GM20000 (cell line): ENCODE data around the gene C2CD2.

ENCODE experiments used
- DNase-seq: peaks from one replicate; pipeline ENCODE4 v3.0.0; 2012; ENCODE audit warnings: low spot score
- CTCF ChIP-seq: IDR thresholded peaks from 2 replicates; pipeline ENCODE4 v1.5.1; 2012; ENCODE audit warnings: mild to moderate bottlenecking, control low read depth; ENCODE audit errors: extremely low read depth, missing control alignments

The C2CD2 gene

GRCh38 chr21:41887667-41888066 is 66.2 kb downstream of the C2CD2 start:
- DNase-seq, result no peak
- no peak for TF ChIP-seq CTCF

GRCh38 chr21:41886328-41886727 is 67.5 kb downstream of the C2CD2 start:
- TF ChIP-seq CTCF, result no peak
- no peak for DNase-seq

DNA sequence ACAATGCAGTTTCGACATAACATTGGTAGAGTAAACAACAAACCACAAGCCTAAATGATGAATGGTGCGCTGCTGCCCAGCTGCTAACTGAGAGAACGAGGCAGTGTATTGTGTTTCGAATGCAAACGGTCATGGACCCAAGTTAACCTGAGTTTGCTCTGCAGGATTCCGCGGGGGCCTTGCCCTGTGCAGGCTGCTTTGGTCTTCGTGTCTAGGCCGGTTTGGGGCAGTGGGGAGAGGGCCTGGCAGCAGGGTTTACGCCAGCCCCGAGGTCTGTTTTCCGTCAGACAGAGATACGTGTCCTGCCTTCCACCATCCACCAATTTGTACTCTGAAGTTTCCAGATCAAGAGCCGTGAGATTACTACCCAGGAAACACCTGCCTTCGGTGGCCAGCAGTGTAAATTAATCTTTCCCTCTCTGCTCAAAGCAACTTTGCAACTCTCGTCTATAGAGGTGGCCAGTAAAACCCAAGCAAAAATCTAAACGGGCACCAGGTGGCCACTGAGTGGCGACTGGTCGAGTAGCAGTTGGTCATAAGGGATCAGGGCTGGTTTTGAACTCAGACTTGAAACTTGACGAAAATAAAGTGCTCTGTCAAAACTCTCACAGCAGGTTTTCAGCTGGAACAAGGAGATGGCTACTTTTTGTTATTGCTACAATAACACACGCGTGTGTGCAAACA is 68.3 kb downstream of the C2CD2 start:
- no peak for TF ChIP-seq CTCF
- no peak for DNase-seq

GRCh38 chr21:41884501-41885030 is 69.3 kb downstream of the C2CD2 start:
- no peak for TF ChIP-seq CTCF
- DNase-seq, result no peak

DNA sequence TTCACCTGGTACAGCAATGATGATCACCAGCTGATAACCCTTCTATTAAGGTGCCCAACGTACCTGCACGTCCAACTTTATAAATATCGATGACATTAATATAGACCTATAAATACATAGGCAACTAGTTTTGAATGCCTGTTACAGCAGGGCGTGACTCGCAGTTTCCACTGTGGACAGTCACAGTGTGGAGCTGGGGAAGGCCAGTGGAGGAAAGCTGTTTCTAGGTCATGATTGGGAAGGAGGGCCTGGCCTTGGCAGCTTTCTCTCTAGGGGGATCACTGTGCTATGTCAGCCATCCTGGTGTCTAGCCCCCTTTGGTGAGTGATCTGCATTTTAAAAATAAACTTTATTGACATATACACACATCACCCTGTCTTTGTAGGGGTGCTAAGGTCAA is 70.2 kb downstream of the C2CD2 start:
- no peak for DNase-seq
- TF ChIP-seq CTCF, result no peak

DNA sequence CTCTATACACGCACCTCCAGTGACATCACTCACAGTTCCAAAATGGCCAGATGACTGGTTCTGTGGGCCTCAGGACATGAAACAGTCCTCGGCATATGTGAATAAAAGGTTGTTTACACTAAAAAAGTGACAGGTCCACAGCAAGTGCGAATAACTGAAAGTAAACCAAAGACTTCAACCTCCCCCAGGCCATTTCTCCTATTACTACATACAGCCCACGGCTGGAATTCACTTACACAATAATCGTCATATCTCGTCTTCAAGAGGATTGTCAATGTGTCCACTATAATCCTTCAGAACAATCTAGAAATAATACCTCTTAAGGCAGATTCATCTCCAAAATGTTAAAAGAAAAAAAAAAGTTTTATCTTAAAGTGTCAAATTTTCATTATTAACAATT is 72.8 kb downstream of the C2CD2 start:
- no peak for DNase-seq
- TF ChIP-seq CTCF, result no peak

DNA sequence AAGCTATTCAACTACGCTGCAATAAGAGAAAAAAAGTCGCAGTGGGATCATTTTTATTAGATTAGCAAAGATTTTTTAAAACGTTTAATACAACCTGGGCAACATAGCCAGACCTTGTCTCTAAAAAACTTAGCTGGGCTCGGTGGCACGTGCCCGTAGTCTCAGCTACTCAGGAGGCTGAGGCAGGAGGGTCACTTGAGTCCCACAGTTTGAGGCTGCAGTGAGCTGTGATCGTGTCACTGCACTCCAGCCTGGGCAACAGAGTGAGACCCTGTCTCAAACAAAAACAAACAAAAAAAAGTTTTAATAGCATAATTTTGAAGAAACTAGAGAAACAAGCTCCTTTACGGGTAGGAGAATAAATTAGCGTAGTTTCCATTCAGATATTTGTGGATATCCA is 73.7 kb downstream of the C2CD2 start:
- DNase-seq, result no peak
- TF ChIP-seq CTCF, result no peak
